ENCODE measurements around the gene ADORA2B.
"Not testable (repeated sequence)": the region's sequence is repeated elsewhere in the genome, so short reads cannot be mapped to it uniquely, and the experiment has no call there.

The ADORA2B gene

GRCh38 chr17:15977894-15978293 is 33.0 kb downstream of the ADORA2B start:
- no peak for FAIRE-seq

DNA sequence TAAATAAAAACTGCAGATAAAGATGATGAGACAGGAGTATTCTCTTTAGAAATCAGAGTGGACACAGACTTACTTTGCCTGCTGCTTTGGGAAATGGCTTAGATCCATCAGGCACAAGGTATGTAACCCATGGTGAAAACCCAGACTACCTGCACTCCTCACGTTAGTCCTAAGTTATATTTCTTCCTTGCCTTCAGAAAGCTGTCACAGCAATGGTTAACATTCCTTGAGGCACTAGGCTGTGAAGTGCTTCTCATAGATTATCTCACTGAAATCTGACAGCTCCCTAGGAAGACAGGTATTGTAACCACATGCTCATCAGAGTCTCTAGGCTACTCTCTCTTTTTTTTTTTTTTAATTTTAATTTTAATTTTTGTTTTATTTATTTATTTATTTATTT is 33.7 kb downstream of the ADORA2B start:
- DNase-seq (ENCODE audit: extremely low spot score, insufficient read length, low read depth) = no peak
- FAIRE-seq = no peak

More at GRCh38 chr17:15977894-15978293, 33.0 kb downstream of the ADORA2B start:
- DNase-seq (ENCODE audit: extremely low spot score, insufficient read length, low read depth) = no peak

- FAIRE-seq; DNase-seq (ENCODE audit: extremely low spot score, insufficient read length, low read depth): not testable (repeated sequence)
These were observed 34.1 kb downstream of the ADORA2B start for GRCh38 chr17:15979013-15979412.

DNA sequence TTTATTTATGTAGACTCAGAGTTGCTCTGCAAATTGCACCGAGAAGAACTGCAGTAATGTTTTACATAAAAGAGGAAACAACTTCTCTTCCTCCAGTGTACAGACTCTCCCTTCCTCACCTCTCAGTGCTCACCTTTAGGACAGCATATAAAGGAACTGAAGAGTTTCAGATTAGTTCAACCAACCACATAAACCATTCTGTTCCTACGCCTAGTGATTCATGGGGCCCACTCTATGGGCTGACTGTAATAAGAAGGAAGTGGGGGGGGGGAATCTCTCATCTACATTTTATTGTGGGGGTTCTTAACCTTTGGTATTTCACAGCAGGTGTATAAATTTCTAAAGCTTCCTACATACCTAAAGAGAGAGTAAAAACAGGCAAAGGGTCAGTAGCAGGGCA is 36.3 kb downstream of the ADORA2B start:
- peak; percentile 71 for FAIRE-seq

GRCh38 chr17:15981646-15982580 is 37.0 kb downstream of the ADORA2B start:
- DNase-seq (ENCODE audit: extremely low spot score, insufficient read length, low read depth) (no peak), FAIRE-seq (no peak)

More for the DNA sequence above, 36.3 kb downstream of the ADORA2B start:
- no peak for DNase-seq (ENCODE audit: extremely low spot score, insufficient read length, low read depth)

DNA sequence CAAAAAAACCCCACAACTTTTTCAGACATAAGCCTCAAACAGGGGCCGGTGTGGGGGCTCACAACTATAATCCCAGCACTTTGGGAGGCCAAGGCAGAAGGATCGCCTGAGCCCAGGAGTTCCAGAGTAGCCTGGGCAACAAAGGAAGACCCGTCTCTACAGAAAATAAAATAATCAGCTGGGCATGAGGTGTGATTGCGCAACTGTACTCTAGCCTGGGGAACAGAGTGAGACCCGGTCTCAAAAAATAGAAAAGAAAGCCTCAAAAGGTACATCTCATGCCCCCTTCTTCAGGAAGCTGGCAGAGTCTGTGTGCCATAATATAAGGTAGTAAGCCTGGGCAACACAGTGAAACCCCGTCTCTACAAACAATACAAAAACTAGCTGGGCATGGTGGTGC is 51.4 kb downstream of the ADORA2B start:
- DNase-seq (ENCODE audit: extremely low spot score, insufficient read length, low read depth) = no peak
- no peak for FAIRE-seq

DNA sequence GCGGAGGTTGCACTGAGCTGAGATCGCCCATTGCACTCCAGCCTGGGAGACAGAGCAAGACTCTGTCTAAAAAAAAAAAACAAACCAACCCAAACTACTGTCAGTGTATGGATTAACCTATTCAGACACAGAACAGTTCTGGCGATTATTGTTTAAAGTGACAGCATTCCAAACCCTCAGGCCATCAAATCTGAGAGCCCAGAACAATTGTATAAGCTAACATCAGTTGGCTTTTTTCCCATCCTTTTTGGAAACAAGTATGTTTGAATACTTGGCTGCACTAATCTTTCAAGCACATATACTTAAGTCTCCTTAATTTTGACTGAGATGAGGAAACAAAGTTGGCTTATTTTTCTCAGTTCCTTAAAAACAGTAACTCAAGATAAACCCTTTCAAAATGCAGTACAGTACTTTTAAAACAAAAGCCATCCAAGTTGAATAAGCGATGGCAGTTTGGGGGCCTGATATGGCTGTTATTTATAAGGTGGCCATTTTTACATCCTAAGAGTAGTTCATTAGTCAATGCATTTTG is 53.2 kb downstream of the ADORA2B start:
- no peak for FAIRE-seq
- DNase-seq (ENCODE audit: extremely low spot score, insufficient read length, low read depth) = no peak

DNA sequence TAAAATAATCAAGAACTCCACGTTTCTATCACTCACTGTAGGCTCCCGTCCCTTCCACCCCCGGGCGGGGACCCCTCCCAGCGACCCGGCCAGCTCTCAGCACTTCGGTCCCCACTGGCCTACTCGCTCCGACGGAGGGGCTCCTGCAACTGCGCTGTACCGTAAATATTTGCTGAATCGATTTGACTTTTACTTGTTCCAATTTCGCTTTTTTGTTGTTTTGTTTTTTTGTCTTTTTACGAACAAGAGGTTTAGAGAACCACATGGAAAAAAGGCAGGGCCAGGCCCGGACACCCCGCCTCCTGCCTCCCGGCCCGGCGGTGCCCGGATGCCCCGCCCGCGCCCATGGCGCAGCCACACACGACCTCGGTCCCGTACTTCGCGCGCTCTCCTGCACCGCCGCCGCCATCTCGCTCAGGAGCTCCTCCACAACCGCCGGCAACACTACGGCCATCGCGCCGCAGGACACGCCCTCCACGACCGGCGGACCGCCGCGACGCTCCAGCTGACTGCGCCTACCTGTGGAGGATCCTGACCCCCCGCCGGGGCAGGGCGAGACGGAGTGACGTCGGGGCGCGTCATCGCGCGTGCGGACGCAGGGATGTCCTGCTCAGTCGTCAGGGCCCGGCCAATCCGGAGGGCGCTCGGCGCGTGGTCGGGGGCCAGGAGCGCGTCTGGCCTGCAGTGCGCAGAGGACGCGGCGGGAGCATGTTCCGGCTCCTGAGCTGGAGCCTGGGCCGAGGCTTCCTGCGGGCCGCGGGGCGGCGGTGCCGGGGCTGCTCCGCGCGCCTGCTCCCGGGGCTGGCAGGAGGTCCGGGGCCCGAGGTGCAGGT is 54.4 kb downstream of the ADORA2B start, which contains the start of the genes TTC19 and ZSWIM7:
Gene TTC19, plus strand, starts transcription at position 684 of the 833 bp plus-strand sequence. Its CDS starts 25 bp downstream, at position 709.
Gene ZSWIM7, minus strand, starts transcription at position 564 of the 833 bp plus-strand sequence. Its CDS starts 110 bp downstream, at position 454.
- FAIRE-seq = peak; percentile 97
- peak; percentile 99 for DNase-seq (ENCODE audit: extremely low spot score, insufficient read length, low read depth)

GRCh38 chr17:15999974-16000827 is 55.3 kb downstream of the ADORA2B start:
- no peak for DNase-seq (ENCODE audit: extremely low spot score, insufficient read length, low read depth)
- no peak for FAIRE-seq

GRCh38 chr17:16001226-16001897 is 56.4 kb downstream of the ADORA2B start:
- FAIRE-seq (no peak), DNase-seq (ENCODE audit: extremely low spot score, insufficient read length, low read depth) (no peak)

- no peak for FAIRE-seq
These were observed 57.9 kb downstream of the ADORA2B start for GRCh38 chr17:16002708-16003260.

DNA sequence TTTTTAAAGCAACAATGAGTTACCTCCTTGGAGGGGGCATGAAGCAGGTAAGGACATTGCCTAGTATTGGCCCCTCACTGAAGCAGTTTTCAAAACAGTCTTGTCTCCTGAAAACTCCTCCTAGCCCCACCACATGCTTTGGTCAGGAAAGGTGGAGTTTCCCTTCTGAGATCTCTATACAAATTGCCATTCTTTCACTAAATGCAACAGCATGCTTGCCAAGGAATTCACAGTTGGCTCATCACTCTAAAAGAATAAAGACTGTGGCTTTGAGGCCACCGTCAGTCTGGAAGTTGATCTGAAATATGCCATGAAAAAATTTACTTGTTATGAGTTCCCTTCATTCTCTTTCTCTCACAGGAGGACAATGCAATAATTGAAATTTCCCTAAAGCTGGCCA is 58.9 kb downstream of the ADORA2B start:
- FAIRE-seq (no peak), DNase-seq (ENCODE audit: extremely low spot score, insufficient read length, low read depth) (no peak)

More at GRCh38 chr17:16002708-16003260, 57.9 kb downstream of the ADORA2B start:
- DNase-seq (ENCODE audit: extremely low spot score, insufficient read length, low read depth) = no peak

GRCh38 chr17:16005636-16006035 is 60.7 kb downstream of the ADORA2B start:
- DNase-seq (ENCODE audit: extremely low spot score, insufficient read length, low read depth) (no peak), FAIRE-seq (no peak)

DNA sequence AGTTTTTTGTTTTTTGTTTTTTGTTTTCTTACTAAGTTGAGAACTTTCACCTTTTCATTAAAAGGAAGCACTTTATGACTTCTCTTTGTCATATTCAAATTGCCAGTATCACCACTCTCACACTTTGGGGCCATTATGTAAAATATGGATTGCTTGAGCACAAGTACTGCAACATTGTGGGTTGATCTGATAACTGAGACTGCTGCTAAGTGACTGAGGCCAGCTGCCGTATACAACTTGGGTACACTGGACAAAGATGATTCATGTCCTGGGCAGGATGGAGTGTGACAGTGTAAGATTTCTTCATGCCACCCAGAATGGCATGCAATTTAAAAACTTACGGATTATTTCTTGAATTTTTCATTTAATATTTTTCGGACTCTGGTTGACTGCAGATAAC is 62.5 kb downstream of the ADORA2B start:
- FAIRE-seq (no peak), DNase-seq (ENCODE audit: extremely low spot score, insufficient read length, low read depth) (no peak)

DNA sequence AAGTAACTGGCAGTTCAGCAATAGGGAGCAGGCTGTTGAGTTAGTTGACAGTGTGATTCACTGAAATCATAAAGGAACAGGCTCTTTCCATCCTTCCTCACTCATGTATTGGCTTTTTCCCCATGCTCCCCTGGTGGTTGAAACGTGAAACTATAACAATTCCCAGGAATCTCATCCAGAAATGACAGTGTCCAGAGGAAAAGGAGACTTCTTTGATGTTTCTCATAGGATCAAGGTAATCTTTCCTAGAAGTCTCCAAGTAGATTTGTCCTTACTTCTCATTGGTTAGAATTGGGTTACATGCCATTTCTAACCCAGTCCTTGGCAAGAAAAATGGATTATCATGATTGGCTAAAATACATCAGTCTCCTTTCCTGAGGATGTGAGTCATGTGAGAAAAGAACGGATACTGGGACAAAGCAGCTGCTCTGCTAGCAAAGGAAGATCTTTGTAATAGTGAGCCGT is 69.0 kb downstream of the ADORA2B start:
- no peak for FAIRE-seq

DNA sequence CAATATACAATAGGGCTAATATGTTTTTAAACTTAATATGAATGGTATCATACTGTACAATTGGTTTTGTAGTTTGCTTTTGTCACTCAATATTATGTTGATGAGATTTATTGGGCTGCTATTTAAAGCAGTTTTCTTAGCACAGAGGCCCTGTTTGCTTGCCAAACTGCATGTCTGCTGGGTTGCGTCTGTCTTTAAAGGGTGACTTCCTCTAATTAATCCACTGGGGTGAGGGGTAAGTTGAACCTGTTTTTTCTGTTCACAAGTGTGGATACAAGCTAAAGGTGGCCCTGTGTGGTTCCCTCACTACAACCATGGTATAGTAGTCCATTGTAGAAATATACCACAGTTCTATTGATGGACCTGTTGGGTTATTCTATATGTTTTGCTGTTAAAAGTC is 74.4 kb downstream of the ADORA2B start:
- no peak for DNase-seq (ENCODE audit: extremely low spot score, insufficient read length, low read depth)
- no peak for FAIRE-seq

More for the DNA sequence above, 69.0 kb downstream of the ADORA2B start:
- no peak for DNase-seq (ENCODE audit: extremely low spot score, insufficient read length, low read depth)

GRCh38 chr17:16023881-16024280 is 79.0 kb downstream of the ADORA2B start:
- DNase-seq (ENCODE audit: extremely low spot score, insufficient read length, low read depth) (no peak), FAIRE-seq (no peak)

GRCh38 chr17:16025202-16025601 is 80.3 kb downstream of the ADORA2B start:
- FAIRE-seq (no peak), DNase-seq (ENCODE audit: extremely low spot score, insufficient read length, low read depth) (no peak)
